PC-9 (cell line): ENCODE results near the gene MRPS11.

Source experiments
- CTCF ChIP-seq: fragments of 200-600 bp; sonication (generic); conservative IDR thresholded peaks from 2 replicates; pipeline ENCODE4 v1.6.1; 2017; ENCODE audit warnings: mixed run types, antibody characterized with exemption, mild to moderate bottlenecking, moderate library complexity
- EZH2 ChIP-seq: fragments of 200-600 bp; sonication (generic); IDR thresholded peaks from 2 replicates; pipeline ENCODE4 v1.8.0; 2017; ENCODE audit warnings: antibody characterized with exemption, low read depth

DNA sequence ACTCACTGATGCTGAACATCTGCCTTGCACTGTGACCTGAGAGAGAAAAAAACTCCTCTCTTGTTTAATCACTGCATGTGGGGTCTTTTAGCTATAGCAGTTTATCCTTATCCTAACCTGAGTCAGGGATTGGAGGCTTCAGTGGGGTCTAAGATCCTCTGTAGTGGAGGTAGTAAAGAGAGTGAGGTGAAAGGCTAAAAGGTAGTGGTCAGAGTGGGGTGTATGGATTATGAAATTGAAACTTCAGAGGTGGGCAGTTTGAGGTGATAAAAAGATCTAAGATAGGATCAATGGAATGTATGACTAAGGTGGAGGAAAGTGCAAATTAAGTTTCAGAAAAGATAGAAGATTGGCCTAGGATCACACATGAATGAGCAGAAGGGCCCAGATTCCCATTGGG lies 42.5 kb downstream of the MRPS11 start:
- no peak for TF ChIP-seq EZH2
- no peak for TF ChIP-seq CTCF
